HG03103 (cell line): ENCODE data around the gene NRBF2.

Source experiments
- ATAC-seq: cut with Tn5 transposase; IDR thresholded peaks from one replicate; pipeline ENCODE4 v1.9.1; 2021; ENCODE audit warnings: low read depth; ENCODE audit not compliant: unreplicated experiment

Gene NRBF2

DNA sequence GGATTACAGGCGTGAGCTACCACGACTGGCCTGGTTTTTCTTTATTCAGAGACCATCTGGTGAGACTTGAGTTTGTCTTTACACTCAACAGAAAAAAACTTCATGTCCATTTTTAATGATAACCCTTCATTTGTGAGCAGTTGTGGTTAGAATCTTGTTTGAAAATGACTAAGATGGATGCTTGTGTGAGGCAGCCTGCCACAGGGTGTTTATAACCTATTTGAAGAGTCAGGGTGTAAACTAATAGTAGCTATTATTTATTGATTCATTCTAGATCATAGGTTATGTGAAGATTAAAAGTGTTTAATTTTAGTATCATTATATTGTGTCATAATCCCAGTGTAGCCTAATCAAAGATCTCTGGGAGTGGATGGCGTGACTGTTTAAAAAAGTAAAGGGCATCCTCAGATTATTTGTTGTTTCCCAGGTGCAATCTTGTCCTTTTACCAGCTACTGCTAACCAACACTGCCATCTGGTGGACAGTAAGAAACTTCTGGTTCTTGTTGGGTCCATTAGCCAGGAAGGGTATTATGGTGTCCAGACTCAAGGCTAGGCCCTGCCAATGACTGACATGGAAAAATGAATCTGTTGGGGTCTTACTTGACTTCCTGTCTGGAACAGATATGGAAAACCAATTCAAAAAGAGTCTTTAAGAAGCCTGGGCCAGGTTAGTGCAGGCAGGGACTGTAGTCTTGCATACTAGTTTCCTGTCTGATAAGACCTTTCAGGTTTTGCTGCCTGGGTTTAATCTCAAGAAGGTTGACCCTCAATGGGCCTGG is 24.9 kb downstream of the NRBF2 start:
- peak; percentile 66 for ATAC-seq

DNA sequence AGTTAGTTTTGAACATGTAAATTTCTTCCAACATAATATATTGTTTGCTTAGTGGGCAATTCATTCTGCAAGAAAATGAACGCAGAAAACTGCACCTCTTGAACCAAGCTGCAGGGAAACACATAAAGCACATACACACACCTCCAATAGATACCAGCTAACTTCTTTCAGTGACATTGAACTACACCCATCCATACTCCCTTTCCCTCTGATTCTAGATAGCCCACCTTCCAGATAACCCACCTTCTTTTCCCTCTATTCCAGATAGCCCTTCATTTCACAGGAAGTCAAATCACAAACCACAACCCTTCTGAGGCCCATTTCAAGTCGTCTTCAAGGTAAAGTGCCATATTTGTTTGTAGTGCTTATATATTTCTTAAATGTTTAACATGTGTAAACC is 28.5 kb downstream of the NRBF2 start:
- no peak for ATAC-seq

DNA sequence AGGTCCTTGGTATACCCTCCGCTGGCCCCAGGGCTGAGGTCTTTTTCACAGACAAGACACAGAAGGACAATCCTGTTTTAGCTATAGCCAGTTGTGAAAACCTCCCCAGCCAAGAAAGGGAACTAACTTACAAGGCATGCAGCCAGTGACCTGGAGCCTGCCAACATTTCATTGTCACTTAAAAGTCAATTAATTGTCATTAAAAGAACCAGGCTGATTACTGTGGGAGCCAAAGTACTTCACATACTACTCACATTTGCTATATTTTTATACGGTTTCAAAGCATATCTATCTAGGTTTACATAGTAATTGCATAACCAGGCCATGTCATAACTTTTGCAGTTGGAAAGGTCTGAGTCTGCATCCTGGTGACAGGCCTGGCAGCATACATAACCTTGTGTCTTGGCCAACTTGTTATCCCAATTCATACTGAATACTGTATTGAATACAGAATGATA is 31.1 kb downstream of the NRBF2 start:
- ATAC-seq, result no peak

DNA sequence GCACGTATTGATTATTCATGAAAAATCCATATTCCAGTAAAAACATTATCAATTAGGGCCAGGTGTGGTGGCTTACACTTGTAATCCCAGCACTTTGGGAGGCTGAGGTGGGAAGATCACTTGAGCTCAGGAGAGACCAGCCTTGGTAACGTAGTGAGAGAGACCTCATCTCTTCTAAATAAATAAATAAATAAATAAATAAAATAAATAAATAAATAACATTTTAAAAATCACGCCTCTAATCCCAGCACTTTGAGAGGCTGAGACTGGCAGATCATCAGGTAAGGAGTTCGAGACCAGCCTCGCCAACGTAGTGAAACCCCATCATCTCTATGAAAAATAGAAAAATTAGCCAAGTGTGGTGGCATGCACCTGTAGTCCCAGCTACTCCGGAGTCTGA is 32.1 kb downstream of the NRBF2 start:
- no peak for ATAC-seq

DNA sequence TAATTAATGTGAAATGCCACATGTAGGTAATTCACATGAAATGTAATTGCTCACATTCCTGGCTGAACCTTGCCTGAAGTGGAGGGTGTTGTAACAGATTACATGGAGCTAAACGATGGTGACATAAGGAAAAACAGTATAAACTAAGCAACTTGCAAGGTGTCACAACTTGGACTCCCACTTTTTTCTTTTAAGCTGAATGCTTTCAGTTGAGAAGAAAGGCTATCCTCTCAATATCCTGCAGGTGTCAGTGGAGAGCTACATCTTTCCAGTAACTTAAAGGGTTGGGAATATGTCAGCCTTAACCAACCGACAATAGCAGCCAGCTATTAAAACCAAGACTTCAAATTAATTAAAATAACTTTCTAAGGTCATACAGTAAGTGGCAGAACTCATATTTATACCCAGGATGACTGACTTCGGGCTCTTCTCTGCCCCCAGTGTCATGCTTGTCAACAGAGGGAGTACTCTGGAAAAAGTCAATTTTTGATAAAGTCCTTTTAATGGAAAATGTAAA is 33.7 kb downstream of the NRBF2 start:
- no peak for ATAC-seq

DNA sequence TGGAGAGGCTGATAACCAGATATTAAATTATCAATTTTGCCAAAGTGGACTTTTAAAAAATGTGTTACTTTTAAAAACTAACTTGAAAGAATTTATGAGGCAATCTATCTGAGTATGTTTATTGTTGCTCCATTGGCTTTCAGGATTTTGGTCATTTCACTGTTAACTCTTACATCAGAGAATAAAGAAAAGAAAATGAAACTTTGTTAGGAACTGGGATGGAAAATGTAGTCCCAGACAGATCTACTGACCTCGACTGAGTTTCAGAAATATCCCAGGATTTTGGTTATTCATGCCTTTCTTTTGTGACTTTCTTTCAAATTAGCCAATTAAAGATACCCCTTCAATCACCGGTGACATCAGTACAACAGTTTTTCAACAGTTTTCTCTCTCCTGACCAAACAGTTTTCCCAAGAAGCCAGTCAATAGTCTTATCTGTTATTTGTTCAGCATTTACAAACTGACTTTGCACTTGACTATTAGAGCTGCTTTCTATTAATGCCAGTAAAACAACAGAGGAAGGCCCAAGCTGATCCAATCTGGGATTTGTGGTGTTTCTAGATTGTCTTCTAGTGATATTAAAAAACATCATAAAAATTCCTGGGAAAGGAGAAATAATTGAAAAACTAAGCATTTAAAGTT is 35.8 kb downstream of the NRBF2 start:
- no peak for ATAC-seq

DNA sequence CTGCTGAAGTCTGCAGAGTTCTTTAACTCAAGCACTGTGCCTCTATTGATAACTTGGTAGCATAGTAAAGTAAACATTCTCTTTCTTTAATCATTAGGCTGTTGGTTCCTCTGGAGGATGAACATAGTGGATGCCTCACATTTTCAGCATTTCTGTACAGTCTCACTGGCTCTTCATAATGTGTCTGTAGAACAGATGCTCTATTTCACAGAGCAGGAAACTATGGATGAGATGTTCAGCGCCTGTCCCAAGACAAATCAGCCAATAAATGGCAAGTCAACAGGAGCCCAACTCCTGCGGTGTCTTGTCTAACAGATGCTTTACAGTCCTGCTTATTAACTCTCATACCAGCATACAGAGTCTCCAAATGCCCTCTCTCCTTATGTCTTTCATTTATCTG is 36.5 kb downstream of the NRBF2 start:
- no peak for ATAC-seq

DNA sequence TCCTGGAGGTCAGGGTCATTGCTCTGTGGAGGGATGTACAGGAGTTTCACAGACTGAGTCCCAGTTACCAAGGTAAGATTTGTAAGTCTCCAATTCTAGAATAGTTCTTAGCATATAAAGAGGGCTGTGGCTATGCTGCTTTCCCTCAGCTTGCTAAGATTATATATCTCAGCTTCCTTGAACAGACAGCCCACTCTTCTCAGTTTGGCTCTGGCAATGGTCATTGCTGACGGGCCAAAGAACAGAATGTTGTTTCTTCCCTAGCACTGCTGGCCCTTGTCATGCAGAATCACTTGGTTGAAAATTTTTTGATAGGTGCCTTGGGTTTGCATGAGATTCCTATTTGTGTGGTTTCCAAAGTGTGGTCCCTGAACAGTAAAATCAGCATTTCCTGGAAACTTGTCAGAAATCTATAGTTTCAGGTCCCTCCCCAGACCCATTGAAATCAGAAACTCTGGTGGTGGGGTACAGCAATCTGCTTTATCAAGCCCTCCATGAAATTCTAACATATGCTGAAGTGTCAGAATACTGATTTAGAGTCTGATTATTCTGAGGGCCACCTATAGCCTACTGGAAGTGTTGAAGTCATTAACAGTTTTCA is 38.2 kb downstream of the NRBF2 start:
- ATAC-seq, result no peak

DNA sequence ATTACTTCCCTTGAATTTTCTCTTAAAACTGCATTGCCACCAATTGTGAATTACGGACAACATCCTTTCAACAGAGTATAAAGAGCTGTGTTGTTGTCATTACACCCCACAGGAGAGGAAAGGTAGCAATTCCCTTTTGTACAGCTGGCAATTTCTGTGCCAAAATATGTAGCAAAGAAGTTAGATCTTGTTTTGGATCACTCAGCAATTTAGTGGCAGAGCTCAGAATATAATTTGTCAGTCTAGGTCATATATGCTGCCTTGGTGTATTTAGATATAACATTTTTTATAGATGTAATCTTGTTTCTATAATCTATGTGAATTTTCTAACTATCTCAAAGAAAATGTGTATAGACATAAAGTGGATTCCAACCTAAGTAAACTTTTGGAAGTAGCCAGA is 38.8 kb downstream of the NRBF2 start:
- ATAC-seq, result no peak

DNA sequence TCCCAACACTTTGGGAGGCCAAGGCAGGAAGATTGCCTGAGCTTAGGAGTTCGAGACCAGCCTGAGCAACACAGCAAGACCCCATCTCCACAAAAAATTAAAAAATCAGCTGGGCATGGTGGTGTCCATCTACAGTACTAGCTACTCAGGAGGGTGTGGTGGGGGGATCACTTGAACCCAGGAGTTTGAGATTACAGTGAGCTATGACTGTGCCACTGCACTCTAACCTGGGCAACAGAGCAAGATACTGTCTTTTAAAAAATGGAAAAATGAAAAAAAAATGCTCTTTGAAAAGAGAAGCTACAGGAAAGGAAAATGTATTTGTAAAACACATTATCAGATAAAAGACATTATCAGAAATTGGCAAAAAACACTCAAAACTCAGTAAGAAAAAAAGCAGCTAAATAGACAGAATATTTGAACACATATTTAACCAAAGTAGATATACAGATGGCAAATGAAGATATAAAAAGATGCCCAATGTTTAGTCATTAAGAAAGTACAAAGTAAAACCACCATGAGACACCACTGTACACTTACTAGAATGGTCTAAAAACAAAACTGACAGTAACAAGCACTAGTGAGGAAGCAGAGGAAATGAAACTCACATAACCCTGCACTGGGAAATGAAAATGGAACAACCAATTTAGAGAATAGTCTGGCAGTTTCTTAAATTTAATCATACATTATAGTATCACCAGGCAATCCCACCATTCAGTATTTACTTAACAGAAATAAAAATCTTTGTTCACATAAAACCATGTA is 40.5 kb downstream of the NRBF2 start:
- ATAC-seq, result peak; percentile 96

DNA sequence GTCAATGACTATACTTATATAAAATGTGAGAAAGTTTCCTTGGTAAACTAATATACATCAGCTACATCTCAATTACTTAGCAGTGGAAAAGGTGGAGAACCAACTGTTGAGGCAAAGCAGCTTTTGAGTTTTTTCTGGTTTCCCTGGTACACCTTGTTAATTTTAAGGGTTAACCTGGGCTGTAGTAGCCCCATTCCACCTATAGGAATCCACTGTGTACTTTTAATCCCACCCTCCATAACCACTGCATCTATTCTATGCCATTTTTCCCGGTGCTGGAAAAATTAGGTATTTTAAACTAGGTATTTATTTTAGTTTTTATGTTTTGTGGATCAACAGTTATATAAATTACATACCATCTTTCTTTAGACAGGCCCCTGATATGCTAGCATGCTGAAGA is 42.4 kb downstream of the NRBF2 start:
- no peak for ATAC-seq

DNA sequence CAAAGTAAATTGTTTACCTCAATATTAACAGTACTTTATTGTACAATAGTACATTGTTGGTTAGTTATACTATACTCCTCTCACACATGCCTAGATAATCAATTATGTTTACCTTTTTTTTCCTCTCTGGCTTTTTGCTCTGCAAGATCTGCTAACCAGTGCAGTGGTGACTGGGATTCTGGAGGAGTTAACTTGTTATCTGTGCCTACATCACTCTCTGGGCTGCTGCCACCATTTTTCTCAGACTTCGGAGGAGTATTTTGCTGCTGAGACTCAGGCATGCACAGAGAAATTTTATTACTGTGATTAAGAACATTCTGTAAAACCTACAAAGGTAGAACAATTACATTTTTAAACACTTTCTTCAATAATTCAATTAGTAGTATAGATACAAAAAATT is 59.7 kb downstream of the NRBF2 start:
- ATAC-seq, result no peak

DNA sequence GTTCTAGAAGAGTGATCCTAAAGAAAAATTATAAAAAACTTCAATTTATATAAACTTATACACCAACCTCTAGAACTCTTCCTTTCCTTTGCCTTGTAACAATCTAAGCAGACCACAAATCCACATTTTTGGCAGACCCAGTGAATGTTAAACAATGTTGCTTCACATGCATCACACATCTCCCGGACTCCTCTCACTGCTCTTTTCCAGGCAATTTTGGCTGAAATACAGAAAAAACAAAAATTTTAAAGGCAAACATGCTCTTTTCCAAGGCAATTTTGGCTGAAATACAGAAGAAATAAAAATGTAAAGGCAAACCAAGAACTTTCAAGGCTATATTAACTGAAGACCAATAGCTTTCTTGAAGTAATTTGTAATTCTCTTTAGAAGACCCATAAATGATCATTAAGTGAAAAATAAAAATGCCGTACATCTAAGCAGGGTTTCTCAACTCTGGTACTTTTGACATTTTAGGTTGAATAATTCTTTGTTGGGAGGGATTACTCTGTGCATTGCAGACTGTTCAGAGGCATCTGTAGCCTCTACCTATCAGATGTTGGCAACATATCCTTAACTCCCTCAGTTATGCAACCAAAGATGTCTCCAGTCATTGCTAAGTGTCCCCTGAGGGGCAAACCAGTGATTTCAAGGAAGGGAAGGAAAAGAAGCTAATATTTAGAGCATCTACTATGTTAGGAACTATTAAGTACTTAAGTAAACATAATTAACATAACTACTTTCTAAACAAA is 64.4 kb downstream of the NRBF2 start:
- ATAC-seq, result no peak

DNA sequence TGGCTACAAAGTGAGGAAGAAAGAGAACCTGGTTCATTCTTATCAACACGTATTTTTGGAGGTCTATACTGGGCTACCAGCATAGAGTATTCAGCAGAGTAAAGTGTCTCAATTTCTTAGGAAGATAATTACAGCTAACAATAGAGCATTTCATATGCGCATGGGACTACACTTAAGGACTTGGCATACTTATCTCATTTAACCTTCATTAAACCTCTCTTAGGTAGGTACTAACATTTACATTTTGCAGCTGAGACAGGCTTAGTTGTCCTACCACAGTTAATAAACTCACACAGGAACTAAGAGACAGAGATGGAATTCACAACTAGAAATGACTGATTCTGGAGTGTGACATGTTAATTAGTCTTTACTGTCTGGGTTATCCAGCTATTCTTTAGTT is 66.6 kb downstream of the NRBF2 start:
- ATAC-seq, result no peak

DNA sequence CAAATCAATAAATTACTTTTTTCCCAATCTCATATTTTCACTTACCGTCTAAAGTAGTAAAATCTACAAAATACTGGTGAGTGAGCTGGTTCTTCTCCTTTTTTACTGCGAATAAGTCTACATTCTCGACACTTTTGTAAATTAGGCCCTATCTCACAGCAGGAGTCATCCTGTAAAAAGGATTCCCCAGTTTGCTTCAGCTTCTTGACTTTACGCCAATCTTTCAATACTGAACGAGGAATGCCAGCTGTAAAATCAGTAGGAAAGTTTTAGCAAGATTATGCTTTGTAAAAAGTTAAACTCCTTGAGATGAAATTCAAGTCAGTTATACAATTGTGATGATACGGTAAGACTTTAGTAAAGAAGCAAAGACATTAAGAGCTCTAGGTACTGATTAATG is 67.3 kb downstream of the NRBF2 start:
- no peak for ATAC-seq

DNA sequence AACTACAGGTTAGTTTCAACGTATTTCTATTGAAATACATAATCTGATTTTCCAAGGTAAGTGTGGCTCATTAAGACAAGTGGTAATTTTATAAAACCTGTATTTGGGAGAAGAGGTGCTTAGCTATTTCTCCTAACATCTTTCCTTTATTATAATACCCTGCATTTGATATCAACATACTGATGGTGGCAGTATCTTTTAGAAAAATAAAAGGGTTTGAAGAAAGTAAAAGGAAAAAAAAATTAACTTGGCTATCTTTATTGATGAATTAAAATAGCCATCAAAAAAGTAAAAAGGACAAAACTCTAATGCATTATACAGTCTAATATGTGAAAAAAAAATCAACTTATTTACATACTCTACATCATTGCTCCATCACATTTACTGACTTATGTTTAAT is 68.0 kb downstream of the NRBF2 start:
- ATAC-seq, result no peak
